Fibroblast of lung (primary cell): ENCODE data around the gene GM2A. TPM values are rescaled to one million over a fixed set of nuclear protein-coding genes. Genes with fewer than 3 reads are reported as not detected.
"Not testable (repeated sequence)": the region's sequence is repeated elsewhere in the genome, so short reads cannot be mapped to it uniquely, and the experiment has no call there.

ENCODE experiments used
- DNase-seq, 2 donors: peaks; one replicate each; pipeline versions ENCODE4 v3.0.0 to v3.0.0-alpha.2; 2010; ENCODE audit warnings: low read depth in 2 of 2
- H2AFZ ChIP-seq: 2 replicates; pipeline ENCODE4 v1.5.1; 2012; ENCODE audit warnings: low read length, control low read depth, inconsistent platforms
- H3K27ac ChIP-seq: 2 replicates; pipeline ENCODE4 v1.5.1; 2011; ENCODE audit warnings: low read length, control low read depth; ENCODE audit not compliant: insufficient read depth
- H3K27me3 ChIP-seq: 2 replicates; pipeline ENCODE4 v1.5.1; 2011; ENCODE audit warnings: mild to moderate bottlenecking, low read length; ENCODE audit not compliant: control insufficient read depth, insufficient read depth
- H3K36me3 ChIP-seq: 2 replicates; pipeline ENCODE4 v1.5.1; 2011; ENCODE audit warnings: low read length; ENCODE audit not compliant: control insufficient read depth, insufficient read depth
- H3K4me1 ChIP-seq: 2 replicates; pipeline ENCODE4 v1.5.1; 2011; ENCODE audit warnings: low read length; ENCODE audit not compliant: control insufficient read depth, insufficient read depth; ENCODE audit errors: extremely low read depth
- H3K4me2 ChIP-seq: 2 replicates; pipeline ENCODE4 v1.5.1; 2011; ENCODE audit warnings: low read length, control low read depth; ENCODE audit not compliant: insufficient read depth; ENCODE audit errors: extremely low read depth
- H3K4me3 ChIP-seq, 4 experiments: fragments of 200-600 bp in 1 of 4; sonication (generic) in 1 of 4; replicated peaks in 1 of 4; 2 replicates each; pipeline ENCODE4 v1.5.1; 2011 to 2016; ENCODE audit warnings: low read length in 4 of 4, low read depth in 3 of 4, mild to moderate bottlenecking in 3 of 4, control low read depth in 2 of 4, inconsistent platforms in 1 of 4, mixed read lengths in 1 of 4; ENCODE audit not compliant: insufficient read depth in 1 of 4; ENCODE audit errors: control extremely low read depth in 1 of 4
- H3K79me2 ChIP-seq: 2 replicates; pipeline ENCODE4 v1.5.1; 2012; ENCODE audit warnings: mild to moderate bottlenecking, low read length, inconsistent platforms; ENCODE audit not compliant: control insufficient read depth, insufficient read depth
- H3K9ac ChIP-seq: 2 replicates; pipeline ENCODE4 v1.5.1; 2011; ENCODE audit warnings: mild to moderate bottlenecking, low read length, control low read depth; ENCODE audit not compliant: insufficient read depth
- H3K9me3 ChIP-seq: 2 replicates; pipeline ENCODE4 v1.5.1; 2012; ENCODE audit warnings: low read depth, low read length; ENCODE audit not compliant: control insufficient read depth, insufficient read depth
- H4K20me1 ChIP-seq: 2 replicates; pipeline ENCODE4 v1.5.1; 2011; ENCODE audit warnings: low read length; ENCODE audit not compliant: control insufficient read depth, insufficient read depth; ENCODE audit errors: extremely low read depth
- EZH2 ChIP-seq: IDR thresholded peaks from 2 replicates; pipeline ENCODE4 v1.5.1; 2012; ENCODE audit warnings: low read length, control low read depth, mild to moderate bottlenecking; ENCODE audit errors: missing control alignments
- polyA plus RNA-seq, 2 donors: library from polyadenylated mRNA; depleted of rRNA in 1 of 2; stranded (reverse) in 1 of 2; unstranded in 1 of 2; fragments of >200 nt; gene quantifications; 2 replicates each; pipeline ENCODE4 v1.2.1, GENCODE V29; 2011 to 2012; ENCODE audit warnings: missing spikeins in 1 of 2
- total RNA-seq: library from RNA; depleted of rRNA; stranded (reverse); fragments of >200 nt; gene quantifications from 2 replicates; pipeline ENCODE4 v1.2.1, GENCODE V29; 2014
- TF ChIP-seq, protein P1 (sequence below), 2 donors: IDR thresholded peaks in 1 of 2; conservative IDR thresholded peaks in 1 of 2; 1 replicate in 1 of 2; 2 replicates in 1 of 2; pipeline ENCODE4 v1.5.1; 2011 to 2012; ENCODE audit warnings: low read length in 2 of 2, control low read depth in 1 of 2, inconsistent platforms in 1 of 2, low read depth in 1 of 2, mild to moderate bottlenecking in 1 of 2

GM2A gene
- total and polyA plus RNA-seq, 2 donors (not counting 1 experiment from before 2014, with no cell fraction given) = 11.9 to 28.2 TPM

DNA sequence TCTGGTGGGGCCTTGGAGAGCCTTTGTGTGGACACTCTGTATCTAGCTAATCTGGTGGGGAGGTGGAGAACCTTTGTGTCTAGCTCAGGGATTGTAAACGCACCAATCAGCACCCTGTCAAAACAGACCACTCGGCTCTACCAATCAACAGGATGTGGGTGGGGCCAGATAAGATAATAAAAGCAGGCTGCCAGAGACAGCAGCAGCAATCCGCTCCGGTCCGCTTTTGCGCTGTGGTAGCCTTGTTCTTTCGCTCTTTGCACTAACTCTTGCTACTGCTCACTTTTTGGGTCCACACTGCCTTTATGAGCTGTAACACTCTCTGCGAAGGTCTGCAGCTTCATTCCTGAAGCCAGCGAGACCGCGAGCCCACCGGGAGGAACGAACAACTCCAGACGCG is 56.8 kb downstream of the GM2A start:
- not testable (repeated sequence) for H3K4me3 ChIP-seq, DNase-seq, H3K79me2 ChIP-seq, H3K4me1 ChIP-seq, H3K9ac ChIP-seq, H3K27ac ChIP-seq, H3K4me2 ChIP-seq, H3K9me3 ChIP-seq, H2AFZ ChIP-seq, H4K20me1 ChIP-seq, H3K36me3 ChIP-seq, H3K27me3 ChIP-seq

DNA sequence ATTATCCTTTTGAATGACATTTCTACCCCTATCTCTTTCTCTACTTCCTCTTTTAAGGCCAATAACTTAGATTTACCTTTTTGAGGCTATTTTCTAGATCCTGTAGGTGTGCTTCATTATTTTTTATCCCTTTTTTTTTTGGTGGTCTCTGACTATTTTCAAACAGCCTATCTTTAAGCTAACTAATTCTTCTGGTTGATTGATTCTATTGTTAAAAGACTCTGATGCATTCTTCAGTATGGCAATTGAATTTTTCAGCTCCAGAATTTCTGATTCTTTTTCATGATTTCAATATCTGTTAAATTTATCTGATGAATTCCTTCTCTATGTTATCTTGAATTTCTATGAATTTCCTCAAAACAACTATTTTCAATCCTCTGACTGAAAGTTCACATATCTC is 57.9 kb downstream of the GM2A start:
- DNase-seq = no peak
- no peaks in the 10 kb centered on the region for H3K9me3 ChIP-seq
- no peaks in the 10 kb centered on the region for H3K27me3 ChIP-seq
- no peak overlapping the region for H3K4me2 ChIP-seq
- H3K36me3 ChIP-seq = no peaks in the 10 kb centered on the region
- H3K27ac ChIP-seq = no peak overlapping the region
- no peaks in the 10 kb centered on the region for H3K79me2 ChIP-seq
- H4K20me1 ChIP-seq = no peaks in the 10 kb centered on the region
- H3K4me1 ChIP-seq = no peaks in the 10 kb centered on the region
- TF ChIP-seq EZH2 = no peak
- no peak overlapping the region for H2AFZ ChIP-seq
- H3K4me3 ChIP-seq = no peak overlapping the region
- no peak overlapping the region for H3K9ac ChIP-seq

DNA sequence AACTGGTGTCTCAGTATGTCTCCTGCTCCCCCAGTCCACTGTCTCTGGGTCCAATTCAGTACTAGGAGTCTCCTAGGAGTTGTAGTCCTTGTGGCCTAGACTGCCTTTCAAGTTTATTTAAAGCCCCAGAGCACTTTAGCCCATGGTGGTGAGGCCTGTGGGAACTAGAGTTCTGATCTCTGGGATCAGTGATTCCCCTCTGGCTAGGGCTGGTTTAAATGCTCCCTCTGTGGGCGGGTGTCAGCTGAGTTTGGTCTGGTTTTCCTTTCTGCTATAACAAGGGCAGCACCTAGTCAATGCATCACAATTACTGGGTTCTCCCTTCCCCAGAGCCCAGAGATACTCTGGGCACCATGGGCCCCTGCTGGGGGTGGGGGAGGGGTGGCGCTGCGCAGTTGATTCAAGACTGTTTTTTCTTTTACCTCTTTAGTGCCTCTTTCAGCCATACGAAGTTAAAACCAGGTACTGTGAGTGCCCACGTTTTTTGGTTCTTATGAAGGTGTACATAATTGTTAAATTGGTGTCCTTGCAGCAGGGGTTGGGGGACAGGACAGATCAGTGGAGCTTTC is 59.9 kb downstream of the GM2A start:
- Histone ChIP-seq H4K20me1 (no peaks in the 10 kb centered on the region), H3K9me3 (no peaks in the 10 kb centered on the region), H3K79me2 (no peaks in the 10 kb centered on the region), H3K27me3 (no peaks in the 10 kb centered on the region), H3K27ac (no peak overlapping the region), H3K4me2 (no peak overlapping the region), H3K36me3 (no peaks in the 10 kb centered on the region), H3K4me3 (no peak overlapping the region), H2AFZ (no peak overlapping the region), H3K4me1 (no peaks in the 10 kb centered on the region), H3K9ac (no peak overlapping the region)
- TF ChIP-seq, protein P1, sequence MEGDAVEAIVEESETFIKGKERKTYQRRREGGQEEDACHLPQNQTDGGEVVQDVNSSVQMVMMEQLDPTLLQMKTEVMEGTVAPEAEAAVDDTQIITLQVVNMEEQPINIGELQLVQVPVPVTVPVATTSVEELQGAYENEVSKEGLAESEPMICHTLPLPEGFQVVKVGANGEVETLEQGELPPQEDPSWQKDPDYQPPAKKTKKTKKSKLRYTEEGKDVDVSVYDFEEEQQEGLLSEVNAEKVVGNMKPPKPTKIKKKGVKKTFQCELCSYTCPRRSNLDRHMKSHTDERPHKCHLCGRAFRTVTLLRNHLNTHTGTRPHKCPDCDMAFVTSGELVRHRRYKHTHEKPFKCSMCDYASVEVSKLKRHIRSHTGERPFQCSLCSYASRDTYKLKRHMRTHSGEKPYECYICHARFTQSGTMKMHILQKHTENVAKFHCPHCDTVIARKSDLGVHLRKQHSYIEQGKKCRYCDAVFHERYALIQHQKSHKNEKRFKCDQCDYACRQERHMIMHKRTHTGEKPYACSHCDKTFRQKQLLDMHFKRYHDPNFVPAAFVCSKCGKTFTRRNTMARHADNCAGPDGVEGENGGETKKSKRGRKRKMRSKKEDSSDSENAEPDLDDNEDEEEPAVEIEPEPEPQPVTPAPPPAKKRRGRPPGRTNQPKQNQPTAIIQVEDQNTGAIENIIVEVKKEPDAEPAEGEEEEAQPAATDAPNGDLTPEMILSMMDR (conservative IDR thresholded peaks at IDR 0.05 in 1 of 2, IDR thresholded peaks at IDR 0.05 in 1 of 2; ENCODE audit: low read depth in 1 of 2, low read length in 2 of 2) = no peak
- no peak for TF ChIP-seq EZH2
- DNase-seq = no peak

GRCh38 chr5:151313357-151313756 is 60.4 kb downstream of the GM2A start:
- Histone ChIP-seq H3K27ac (no peak overlapping the region), H3K27me3 (no peaks in the 10 kb centered on the region), H2AFZ (no peak overlapping the region), H3K36me3 (no peaks in the 10 kb centered on the region), H4K20me1 (no peaks in the 10 kb centered on the region), H3K4me2 (no peak overlapping the region), H3K9ac (no peak overlapping the region), H3K79me2 (no peaks in the 10 kb centered on the region), H3K4me3 (no peak overlapping the region), H3K9me3 (no peaks in the 10 kb centered on the region), H3K4me1 (no peaks in the 10 kb centered on the region)
- no peak for DNase-seq
- no peak for TF ChIP-seq EZH2
- TF ChIP-seq, protein P1 (conservative IDR thresholded peaks at IDR 0.05 in 1 of 2, IDR thresholded peaks at IDR 0.05 in 1 of 2; ENCODE audit: low read depth in 1 of 2, low read length in 2 of 2) = no peak
